CD4-positive, CD25-positive, alpha-beta regulatory T cell (primary cell): ENCODE data around the gene INTS12. TPM values are rescaled to one million over a fixed set of nuclear protein-coding genes. Genes with fewer than 3 reads are reported as not detected.
"Not testable (repeated sequence)": the region's sequence is repeated elsewhere in the genome, so short reads cannot be mapped to it uniquely, and the experiment has no call there.

Source experiments
- ATAC-seq, 2 donors: fragments of 150-1000 bp; cut with Tn5 transposase; one replicate each; pipeline ENCODE4 v1.10.0; 2021; ENCODE audit warnings: low read depth in 2 of 2, moderate number of reproducible peaks in 2 of 2, moderate library complexity in 1 of 2
- DNase-seq, 3 donors: peaks; one replicate each; pipeline versions ENCODE4 v3.0.0 to v3.0.0-alpha.2; 2012 to 2022; ENCODE audit warnings: mixed read lengths in 1 of 3
- H3K27ac ChIP-seq: one replicate; pipeline ENCODE4 v1.7.0; 2013; ENCODE audit warnings: mild to moderate bottlenecking, low read length; ENCODE audit not compliant: insufficient read depth, poor library complexity, severe bottlenecking
- H3K27me3 ChIP-seq: one replicate; pipeline ENCODE4 v1.7.0; 2013; ENCODE audit warnings: low read length; ENCODE audit not compliant: control insufficient read depth, insufficient read depth
- H3K36me3 ChIP-seq: one replicate; pipeline ENCODE4 v1.7.0; 2013; ENCODE audit warnings: mild to moderate bottlenecking, low read length, moderate library complexity; ENCODE audit not compliant: control insufficient read depth, insufficient read depth
- H3K4me1 ChIP-seq: 2 replicates; pipeline ENCODE4 v1.7.0; 2013; ENCODE audit warnings: mild to moderate bottlenecking, low read length; ENCODE audit not compliant: insufficient read depth, control insufficient read depth, poor library complexity, severe bottlenecking
- H3K4me3 ChIP-seq: one replicate; pipeline ENCODE4 v1.7.0; 2013; ENCODE audit warnings: low read depth, mild to moderate bottlenecking, low read length, moderate library complexity
- H3K9me3 ChIP-seq, 2 experiments: 1 replicate in 1 of 2; 2 replicates in 1 of 2; pipeline ENCODE4 v1.7.0; 2013; ENCODE audit warnings: low read length in 2 of 2, mild to moderate bottlenecking in 1 of 2, moderate library complexity in 1 of 2; ENCODE audit not compliant: control insufficient read depth in 2 of 2
- H3K27ac Mint-ChIP-seq, 3 donors: one replicate each; pipeline ENCODE4 v1.8.0; 2020 to 2022; ENCODE audit warnings: mild to moderate bottlenecking in 3 of 3, mixed read lengths in 3 of 3, moderate library complexity in 2 of 3
- H3K27me3 Mint-ChIP-seq: one replicate; pipeline ENCODE4 v1.8.0; 2022; ENCODE audit warnings: mild to moderate bottlenecking, mixed read lengths
- H3K36me3 Mint-ChIP-seq: one replicate; pipeline ENCODE4 v1.8.0; 2020; ENCODE audit warnings: mixed read lengths
- H3K4me1 Mint-ChIP-seq, 4 donors: one replicate each; pipeline ENCODE4 v1.8.0; 2020 to 2022; ENCODE audit warnings: mixed read lengths in 4 of 4, mild to moderate bottlenecking in 1 of 4
- H3K4me3 Mint-ChIP-seq, 4 donors: one replicate each; pipeline ENCODE4 v1.8.0; 2020 to 2022; ENCODE audit warnings: mild to moderate bottlenecking in 4 of 4, mixed read lengths in 4 of 4, moderate library complexity in 3 of 4
- H3K9me3 Mint-ChIP-seq, 7 donors: one replicate each; pipeline ENCODE4 v1.8.0; 2020 to 2022; ENCODE audit warnings: mixed read lengths in 7 of 7, mild to moderate bottlenecking in 3 of 7, moderate library complexity in 2 of 7
- polyA plus RNA-seq, 4 donors: library from polyadenylated mRNA; unstranded; fragments of 300-500 nt; fragmentation: Illumina TruSeq; gene quantifications; one replicate each; pipeline ENCODE4 v1.2.3, GENCODE V29; 2021
- total RNA-seq: library from RNA; stranded (reverse); gene quantifications from one replicate; pipeline ENCODE4 v1.2.3, GENCODE V29; 2022

The INTS12 gene
- total and polyA plus RNA-seq, 5 donors from 2014 or later = 25.4 to 42.9 (median 38.1) TPM

- no peaks in the 10 kb centered on the region for H3K27me3 ChIP-seq
- peaks cover 27 to 48% (median 34%) of the 10 kb centered on the region in 4 donors for H3K4me1 Mint-ChIP-seq
- ATAC-seq (no peak), DNase-seq (no peak)
- peaks cover 21% of the 10 kb centered on the region for H3K4me1 ChIP-seq
- no peak overlapping the region for H3K27ac Mint-ChIP-seq
- H3K36me3 ChIP-seq = no peaks in the 10 kb centered on the region
- H3K4me3 ChIP-seq = peak overlapping the region; percentile 93
- no peak overlapping the region for H3K27ac ChIP-seq
- peak overlapping the region; percentile 98 to 100 (median 99) for H3K4me3 Mint-ChIP-seq
- H3K27me3 Mint-ChIP-seq = no peaks in the 10 kb centered on the region
- H3K9me3 Mint-ChIP-seq = no peaks in the 10 kb centered on the region
- H3K9me3 ChIP-seq = no peaks in the 10 kb centered on the region
- peaks cover 3% of the 10 kb centered on the region for H3K36me3 Mint-ChIP-seq
Observed at GRCh38 chr4:105710012-105710600, 1.6 kb upstream of the INTS12 start.

- peak overlapping the region; percentile 93 for H3K4me3 ChIP-seq
- DNase-seq = peak in 1 of 3 donors; percentile 33
Observed at GRCh38 chr4:105709081-105709450, 577 bp upstream of the INTS12 start.

GRCh38 chr4:105707782-105708180 is 708 bp downstream of the INTS12 start:
- Mint-ChIP-seq H3K4me3 (peak overlapping the region; percentile 98 to 100 (median 99)), H3K27ac (peak overlapping the region; percentile 98 to 99 (median 98)), H3K36me3 (peaks cover 3% of the 10 kb centered on the region), H3K4me1 (peaks cover 27 to 48% (median 33%) of the 10 kb centered on the region in 4 donors), H3K9me3 (no peaks in the 10 kb centered on the region), H3K27me3 (no peaks in the 10 kb centered on the region)
- ATAC-seq (no peak), DNase-seq (peak in 2 of 3 donors; percentile 11 to 24)
- Histone ChIP-seq H3K27me3 (no peaks in the 10 kb centered on the region), H3K4me1 (peaks cover 21% of the 10 kb centered on the region), H3K36me3 (no peaks in the 10 kb centered on the region), H3K9me3 (no peaks in the 10 kb centered on the region), H3K4me3 (peak overlapping the region; percentile 93), H3K27ac (peak overlapping the region; percentile 73)

More at GRCh38 chr4:105709081-105709450, 577 bp upstream of the INTS12 start:
- peak; percentile 3 to 5 for ATAC-seq
- no peaks in the 10 kb centered on the region for H3K36me3 ChIP-seq
- peaks cover 27 to 48% (median 33%) of the 10 kb centered on the region in 4 donors for H3K4me1 Mint-ChIP-seq
- no peaks in the 10 kb centered on the region for H3K27me3 Mint-ChIP-seq
- no peaks in the 10 kb centered on the region for H3K27me3 ChIP-seq
- peaks cover 3% of the 10 kb centered on the region for H3K36me3 Mint-ChIP-seq
- peak overlapping the region; percentile 73 for H3K27ac ChIP-seq
- H3K4me1 ChIP-seq = peaks cover 21% of the 10 kb centered on the region
- no peaks in the 10 kb centered on the region for H3K9me3 Mint-ChIP-seq
- peak overlapping the region; percentile 98 to 100 (median 99) for H3K4me3 Mint-ChIP-seq
- H3K9me3 ChIP-seq = no peaks in the 10 kb centered on the region
- peak overlapping the region; percentile 72 to 98 (median 88) for H3K27ac Mint-ChIP-seq

DNA sequence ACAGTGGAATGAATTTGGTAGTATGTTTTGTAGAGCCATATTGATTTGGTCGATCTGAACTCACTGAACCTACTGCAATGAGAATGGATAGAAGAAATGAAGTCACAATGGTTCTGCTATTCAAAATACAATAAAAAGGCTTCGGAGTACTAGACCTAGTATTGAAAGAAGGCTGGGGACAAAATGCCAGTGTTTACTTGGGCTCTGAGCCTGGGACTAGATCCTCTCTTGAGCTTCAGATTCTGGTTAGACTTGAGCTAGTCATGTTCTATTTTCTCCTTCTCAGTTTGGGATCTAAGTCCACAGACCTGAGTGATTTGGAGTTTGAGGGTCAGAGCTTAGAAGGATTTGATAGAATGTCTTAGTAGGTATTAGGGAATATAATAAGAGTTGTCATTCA is 9.9 kb downstream of the INTS12 start:
- Histone ChIP-seq H3K36me3 (peaks cover 25% of the 10 kb centered on the region), H3K4me3 (no peak overlapping the region), H3K4me1 (no peaks in the 10 kb centered on the region), H3K9me3 (no peaks in the 10 kb centered on the region), H3K27me3 (no peaks in the 10 kb centered on the region), H3K27ac (no peak overlapping the region)
- peaks cover 34% of the 10 kb centered on the region for H3K36me3 Mint-ChIP-seq
- H3K27ac Mint-ChIP-seq = no peak overlapping the region
- no peaks in the 10 kb centered on the region for H3K9me3 Mint-ChIP-seq
- ATAC-seq = no peak
- DNase-seq = no peak
- no peak overlapping the region for H3K4me3 Mint-ChIP-seq
- peaks cover 13 to 28% (median 19%) of the 10 kb centered on the region in 4 donors for H3K4me1 Mint-ChIP-seq
- H3K27me3 Mint-ChIP-seq = no peaks in the 10 kb centered on the region

DNA sequence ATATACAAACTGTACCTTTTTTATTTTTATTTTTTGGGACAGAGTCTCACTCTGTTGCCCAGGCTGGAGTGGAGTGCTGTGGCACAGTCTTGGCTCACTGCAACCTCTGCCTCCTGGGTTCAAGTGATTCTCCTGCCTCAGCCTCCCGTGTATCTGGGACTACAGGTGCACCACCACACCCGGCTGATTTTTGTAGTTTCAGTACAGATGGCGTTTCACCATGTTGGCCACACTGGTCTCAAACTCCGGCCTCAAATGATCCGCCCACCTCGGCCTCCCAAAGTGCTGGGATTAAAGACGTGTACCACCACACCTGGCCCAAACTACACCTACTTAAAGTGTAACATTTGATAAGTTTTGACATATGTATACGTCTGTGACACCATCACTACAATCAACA is 12.7 kb downstream of the INTS12 start:
- not testable (repeated sequence) for H3K4me3 Mint-ChIP-seq, H3K4me3 ChIP-seq
- H3K36me3 Mint-ChIP-seq = peaks cover 42% of the 10 kb centered on the region

DNA sequence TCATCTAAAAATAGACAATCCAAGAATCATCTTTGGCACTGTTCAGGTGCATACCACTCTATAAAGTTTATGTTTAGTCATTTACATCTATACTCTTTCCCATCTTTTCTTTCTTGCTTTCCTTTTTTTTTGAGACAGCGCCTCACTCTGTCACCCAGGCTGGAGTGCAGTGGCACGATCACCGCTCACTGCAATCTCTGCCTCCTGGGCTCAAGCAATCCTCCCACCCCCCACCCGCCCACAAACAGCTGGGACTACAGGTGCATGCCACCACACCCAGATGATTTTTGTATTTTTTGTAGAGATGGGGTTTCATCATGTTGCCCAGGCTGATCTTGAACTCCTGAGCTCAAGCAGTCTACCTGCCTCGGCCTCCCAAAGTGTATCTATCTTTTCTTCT is 13.7 kb downstream of the INTS12 start:
- ATAC-seq, H3K4me3 ChIP-seq, H3K27ac Mint-ChIP-seq, H3K4me3 Mint-ChIP-seq, H3K9me3 Mint-ChIP-seq, DNase-seq, H3K9me3 ChIP-seq, H3K27ac ChIP-seq, H3K4me1 ChIP-seq, H3K27me3 ChIP-seq, H3K27me3 Mint-ChIP-seq: not testable (repeated sequence)
- peaks cover 51% of the 10 kb centered on the region for H3K36me3 ChIP-seq
- Mint-ChIP-seq H3K36me3 (peaks cover 42% of the 10 kb centered on the region), H3K4me1 (peaks cover 4 to 36% (median 8%) of the 10 kb centered on the region in 4 donors)

More for the DNA sequence above, 12.7 kb downstream of the INTS12 start:
- H3K9me3 ChIP-seq, H3K4me1 ChIP-seq, H3K27ac ChIP-seq, H3K27me3 Mint-ChIP-seq, H3K9me3 Mint-ChIP-seq, ATAC-seq, H3K27ac Mint-ChIP-seq, DNase-seq, H3K27me3 ChIP-seq: not testable (repeated sequence)
- H3K36me3 ChIP-seq = peaks cover 48% of the 10 kb centered on the region
- peaks cover 10 to 30% (median 14%) of the 10 kb centered on the region in 4 donors for H3K4me1 Mint-ChIP-seq

DNA sequence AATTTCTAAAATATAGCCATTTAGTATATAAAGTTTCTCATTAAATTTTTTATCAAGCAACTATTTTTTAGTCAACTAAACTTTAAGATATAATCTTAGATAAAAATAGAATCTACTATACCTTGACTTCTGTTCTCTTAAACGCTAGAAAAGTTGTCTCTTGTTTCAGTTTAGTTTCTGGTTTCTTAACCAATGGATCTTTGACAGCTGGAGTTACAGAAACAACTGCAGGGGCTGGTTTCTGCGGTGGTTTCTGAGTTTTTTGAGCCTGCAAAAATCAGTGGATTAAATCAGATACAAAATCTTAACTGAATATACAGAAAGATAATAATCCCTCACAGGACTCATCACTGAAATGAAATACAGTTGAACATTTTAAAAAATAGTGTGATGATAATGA is 21.9 kb downstream of the INTS12 start:
- H3K27me3 ChIP-seq = no peaks in the 10 kb centered on the region
- H3K4me3 ChIP-seq = no peak overlapping the region
- H3K9me3 Mint-ChIP-seq = no peaks in the 10 kb centered on the region
- no peak overlapping the region for H3K27ac ChIP-seq
- no peak overlapping the region for H3K4me3 Mint-ChIP-seq
- DNase-seq = no peak
- peaks cover 0 to 23% (median 3%) of the 10 kb centered on the region in 4 donors for H3K4me1 Mint-ChIP-seq
- no peak overlapping the region for H3K27ac Mint-ChIP-seq
- H3K36me3 Mint-ChIP-seq = peaks cover 37% of the 10 kb centered on the region
- ATAC-seq = no peak
- peaks cover 59% of the 10 kb centered on the region for H3K36me3 ChIP-seq
- no peaks in the 10 kb centered on the region for H3K27me3 Mint-ChIP-seq
- H3K9me3 ChIP-seq = no peaks in the 10 kb centered on the region
- no peaks in the 10 kb centered on the region for H3K4me1 ChIP-seq

DNA sequence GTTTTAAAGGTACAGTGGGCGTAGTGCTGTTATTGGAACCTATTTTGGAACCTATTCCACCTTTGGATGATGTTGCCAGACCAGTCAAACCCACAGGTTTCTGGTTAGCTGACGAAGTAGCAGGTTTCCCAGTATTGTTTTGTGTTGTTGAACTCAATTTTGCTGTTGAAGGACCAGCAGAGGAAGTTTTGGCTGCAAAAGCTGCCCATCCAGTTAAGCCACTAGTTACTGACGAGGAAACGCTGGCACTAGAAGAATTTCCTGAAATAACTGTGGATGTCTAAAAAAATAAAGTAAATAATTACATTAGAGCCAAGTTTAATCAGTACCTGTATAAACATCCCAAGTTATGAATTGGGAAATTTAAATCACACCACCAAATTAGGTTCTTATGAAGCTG is 25.5 kb downstream of the INTS12 start:
- no peak overlapping the region for H3K27ac Mint-ChIP-seq
- no peak overlapping the region for H3K4me3 Mint-ChIP-seq

More for the DNA sequence above, 25.5 kb downstream of the INTS12 start:
- ATAC-seq (no peak), DNase-seq (no peak)
- Histone ChIP-seq H3K27ac (no peak overlapping the region), H3K36me3 (peaks cover 36% of the 10 kb centered on the region), H3K27me3 (no peaks in the 10 kb centered on the region), H3K4me3 (no peak overlapping the region), H3K9me3 (no peaks in the 10 kb centered on the region), H3K4me1 (no peaks in the 10 kb centered on the region)
- Mint-ChIP-seq H3K4me1 (peaks cover 0 to 12% (median 2%) of the 10 kb centered on the region in 4 donors), H3K9me3 (no peaks in the 10 kb centered on the region), H3K27me3 (no peaks in the 10 kb centered on the region), H3K36me3 (peaks cover 23% of the 10 kb centered on the region)
